ENCODE data around the gene TMEM89. TPM values are rescaled to one million over a fixed set of nuclear protein-coding genes. Genes with fewer than 3 reads are reported as not detected.

TMEM89 gene
- total RNA-seq, 4 donors from 2014 or later, result not detected

- DNase-seq, result no peak
- Histone ChIP-seq H3K9me3 (no peaks in the 10 kb centered on the region), H3K27ac (no peak overlapping the region), H3K4me1 (peaks cover 8 to 15% of the 10 kb centered on the region in 2 donors), H3K36me3 (peaks cover 0 to 10% of the 10 kb centered on the region in 2 donors), H3K4me3 (replicated peaks in 1 of 3) (no peak overlapping the region), H3K27me3 (no peaks in the 10 kb centered on the region)
- WGBS, 2 donors, result 91 to 97% methylated on average over 11 to 14 of the region's 15 CpGs
- intact Hi-C loops (cut with DNase I), result no loop called here
- no peak for TF ChIP-seq POLR2A (IDR thresholded peaks at IDR 0.05)
These were observed 11.7 kb upstream of the TMEM89 start for GRCh38 chr3:48633256-48633655.

GRCh38 chr3:48631516-48632448 lies 10.2 kb upstream of the TMEM89 start:
- no peak overlapping the region for H3K27ac ChIP-seq
- TF ChIP-seq POLR2A (IDR thresholded peaks at IDR 0.05), result no peak
- TF ChIP-seq, protein P1, sequence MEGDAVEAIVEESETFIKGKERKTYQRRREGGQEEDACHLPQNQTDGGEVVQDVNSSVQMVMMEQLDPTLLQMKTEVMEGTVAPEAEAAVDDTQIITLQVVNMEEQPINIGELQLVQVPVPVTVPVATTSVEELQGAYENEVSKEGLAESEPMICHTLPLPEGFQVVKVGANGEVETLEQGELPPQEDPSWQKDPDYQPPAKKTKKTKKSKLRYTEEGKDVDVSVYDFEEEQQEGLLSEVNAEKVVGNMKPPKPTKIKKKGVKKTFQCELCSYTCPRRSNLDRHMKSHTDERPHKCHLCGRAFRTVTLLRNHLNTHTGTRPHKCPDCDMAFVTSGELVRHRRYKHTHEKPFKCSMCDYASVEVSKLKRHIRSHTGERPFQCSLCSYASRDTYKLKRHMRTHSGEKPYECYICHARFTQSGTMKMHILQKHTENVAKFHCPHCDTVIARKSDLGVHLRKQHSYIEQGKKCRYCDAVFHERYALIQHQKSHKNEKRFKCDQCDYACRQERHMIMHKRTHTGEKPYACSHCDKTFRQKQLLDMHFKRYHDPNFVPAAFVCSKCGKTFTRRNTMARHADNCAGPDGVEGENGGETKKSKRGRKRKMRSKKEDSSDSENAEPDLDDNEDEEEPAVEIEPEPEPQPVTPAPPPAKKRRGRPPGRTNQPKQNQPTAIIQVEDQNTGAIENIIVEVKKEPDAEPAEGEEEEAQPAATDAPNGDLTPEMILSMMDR (IDR thresholded peaks at IDR 0.05), result no peak
- H3K36me3 ChIP-seq, result peaks cover 0 to 12% of the 10 kb centered on the region in 2 donors
- no peak overlapping the region for H3K4me3 ChIP-seq (replicated peaks in 1 of 3)
- no peaks in the 10 kb centered on the region for H3K9me3 ChIP-seq
- no peak for DNase-seq
- intact Hi-C loops (cut with DNase I), result no loop called here
- WGBS, 2 donors, result 96% methylated on average over 16 of the region's 22 CpGs
- peaks cover 8 to 15% of the 10 kb centered on the region in 2 donors for H3K4me1 ChIP-seq
- H3K27me3 ChIP-seq, result no peaks in the 10 kb centered on the region

DNA sequence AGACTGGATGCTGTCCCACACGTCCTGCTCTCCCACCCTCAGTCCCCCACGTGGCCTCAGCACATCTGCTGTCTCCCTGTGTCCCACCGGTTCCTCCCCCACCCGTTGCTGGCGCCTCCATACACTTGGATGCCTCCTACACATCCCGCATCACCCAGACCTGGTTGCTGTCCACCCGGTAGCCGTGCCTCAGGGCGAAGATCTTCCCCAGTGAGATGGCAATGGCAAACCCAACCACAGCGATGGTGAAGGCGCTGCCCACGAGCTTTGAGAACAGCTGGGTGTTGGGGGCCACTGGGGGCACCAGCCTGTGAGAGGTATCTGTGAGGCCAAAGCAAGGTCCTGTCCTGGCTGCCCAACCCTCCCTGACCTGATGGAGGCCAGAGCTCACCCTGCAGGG lies 9.3 kb upstream of the TMEM89 start:
- peaks cover 3 to 9% of the 10 kb centered on the region in 2 donors for H3K4me1 ChIP-seq
- DNase-seq, result no peak
- H3K27ac ChIP-seq, result no peak overlapping the region
- TF ChIP-seq, protein P1 (IDR thresholded peaks at IDR 0.05), result no peak
- TF ChIP-seq POLR2A (IDR thresholded peaks at IDR 0.05), result no peak
- no peak overlapping the region for H3K4me3 ChIP-seq (replicated peaks in 1 of 3)
- H3K27me3 ChIP-seq, result no peaks in the 10 kb centered on the region
- intact Hi-C loops (cut with DNase I), result no loop called here
- H3K9me3 ChIP-seq, result no peaks in the 10 kb centered on the region
- peaks cover 0 to 12% of the 10 kb centered on the region in 2 donors for H3K36me3 ChIP-seq
- 94 to 96% methylated on average over 9 to 12 of the region's 12 CpGs for WGBS, 2 donors

GRCh38 chr3:48630407-48630806 lies 8.8 kb upstream of the TMEM89 start:
- Histone ChIP-seq H3K4me3 (replicated peaks in 1 of 3) (no peak overlapping the region), H3K9me3 (no peaks in the 10 kb centered on the region), H3K36me3 (peaks cover 0 to 12% of the 10 kb centered on the region in 2 donors), H3K4me1 (peaks cover 3 to 9% of the 10 kb centered on the region in 2 donors), H3K27me3 (no peaks in the 10 kb centered on the region), H3K27ac (no peak overlapping the region)
- TF ChIP-seq, protein P1 (IDR thresholded peaks at IDR 0.05), result no peak
- no peak for TF ChIP-seq POLR2A (IDR thresholded peaks at IDR 0.05)
- intact Hi-C loops (cut with DNase I), result no loop called here
- 90 to 95% methylated on average over 5 to 8 of the region's 8 CpGs for WGBS, 2 donors
- DNase-seq, result no peak

- H3K9me3 ChIP-seq, result no peaks in the 10 kb centered on the region
- H3K27me3 ChIP-seq, result no peaks in the 10 kb centered on the region
- no peak overlapping the region for H3K4me3 ChIP-seq (replicated peaks in 1 of 3)
- intact Hi-C loops (cut with DNase I), result no loop called here
- TF ChIP-seq, protein P1 (IDR thresholded peaks at IDR 0.05), result no peak
- no peak for TF ChIP-seq POLR2A (IDR thresholded peaks at IDR 0.05)
- H3K4me1 ChIP-seq, result peaks cover 3 to 9% of the 10 kb centered on the region in 2 donors
- WGBS, 2 donors, result 95 to 98% methylated on average over 4 to 11 of the region's 12 CpGs
- no peak for DNase-seq
- H3K27ac ChIP-seq, result no peak overlapping the region
- peaks cover 0 to 12% of the 10 kb centered on the region in 2 donors for H3K36me3 ChIP-seq
These were observed 8.3 kb upstream of the TMEM89 start for GRCh38 chr3:48629894-48630293.

Measured in thyroid gland (tissue), 4 donors.